Measurements from ENCODE around the gene RANBP3. TPM values are rescaled to one million over a fixed set of nuclear protein-coding genes. Genes with fewer than 3 reads are reported as not detected.
"Not testable (repeated sequence)": the region's sequence is repeated elsewhere in the genome, so short reads cannot be mapped to it uniquely, and the experiment has no call there.

The RANBP3 gene
- total RNA-seq, 1 donor from 2014 or later = 92.1 TPM

GRCh38 chr19:5890099-5890498 is 87.8 kb downstream of the RANBP3 start:
- H3K9me3 Mint-ChIP-seq (ENCODE audit: unreplicated experiment) = peaks cover 3% of the 10 kb centered on the region
- H3K4me3 Mint-ChIP-seq (ENCODE audit: unreplicated experiment) = no peak overlapping the region
- H3K27ac Mint-ChIP-seq (ENCODE audit: unreplicated experiment) = no peak overlapping the region
- H3K36me3 Mint-ChIP-seq (ENCODE audit: unreplicated experiment) = no peaks in the 10 kb centered on the region
- H3K4me1 Mint-ChIP-seq (ENCODE audit: low read depth, unreplicated experiment) = peaks cover 2% of the 10 kb centered on the region
- H3K27me3 Mint-ChIP-seq (ENCODE audit: unreplicated experiment) = peaks cover 3% of the 10 kb centered on the region
- DNase-seq = no peak
- no peak for TF ChIP-seq CTCF (IDR thresholded peaks at IDR 0.05; ENCODE audit: partially characterized antibody, unreplicated experiment)

DNA sequence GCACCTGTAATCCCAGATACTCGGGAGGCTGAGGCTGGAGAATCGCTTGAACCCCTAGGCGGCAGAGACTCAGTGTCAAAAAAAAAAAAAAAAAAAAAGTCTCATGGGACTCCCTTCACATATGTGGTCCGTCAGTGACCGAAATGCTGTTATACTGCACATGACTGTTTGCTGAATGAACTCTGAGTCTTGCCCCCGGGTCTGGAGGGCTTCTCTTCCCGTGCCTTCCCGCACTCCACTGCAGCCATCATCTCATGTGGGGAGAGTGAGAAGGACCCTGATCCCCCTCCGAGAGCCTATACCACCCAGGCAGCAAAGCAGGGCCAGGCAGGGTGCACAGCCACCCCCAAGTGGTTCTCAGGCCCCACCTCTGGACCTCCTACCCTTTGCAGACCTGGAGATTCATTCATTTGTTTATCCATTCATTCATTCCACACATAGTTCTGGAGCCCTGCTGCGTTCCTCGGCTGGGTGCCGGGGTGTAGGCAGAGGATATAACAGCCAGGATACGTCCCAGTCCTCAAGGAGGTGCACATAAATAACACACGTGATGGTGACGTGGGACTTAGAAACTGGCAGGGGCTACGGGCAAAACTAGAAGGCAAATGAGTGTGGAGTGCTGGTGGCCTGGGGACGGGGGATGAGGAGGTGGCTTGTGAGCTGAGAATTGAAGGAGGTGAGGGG is 88.5 kb downstream of the RANBP3 start:
- Mint-ChIP-seq H3K9me3 (ENCODE audit: unreplicated experiment) (peaks cover 3% of the 10 kb centered on the region), H3K4me3 (ENCODE audit: unreplicated experiment) (no peak overlapping the region), H3K27me3 (ENCODE audit: unreplicated experiment) (peaks cover 3% of the 10 kb centered on the region), H3K36me3 (ENCODE audit: unreplicated experiment) (no peaks in the 10 kb centered on the region), H3K27ac (ENCODE audit: unreplicated experiment) (no peak overlapping the region), H3K4me1 (ENCODE audit: low read depth, unreplicated experiment) (peaks cover 2% of the 10 kb centered on the region)
- no peak for TF ChIP-seq CTCF (IDR thresholded peaks at IDR 0.05; ENCODE audit: partially characterized antibody, unreplicated experiment)
- no peak for DNase-seq

- H3K36me3 Mint-ChIP-seq (ENCODE audit: unreplicated experiment); H3K27ac Mint-ChIP-seq (ENCODE audit: unreplicated experiment); H3K27me3 Mint-ChIP-seq (ENCODE audit: unreplicated experiment); DNase-seq; H3K4me3 Mint-ChIP-seq (ENCODE audit: unreplicated experiment); H3K4me1 Mint-ChIP-seq (ENCODE audit: low read depth, unreplicated experiment); H3K9me3 Mint-ChIP-seq (ENCODE audit: unreplicated experiment): not testable (repeated sequence)
Observed at GRCh38 chr19:5884065-5884811, 93.7 kb downstream of the RANBP3 start.

GRCh38 chr19:5883157-5883873 is 94.6 kb downstream of the RANBP3 start:
- H3K27ac Mint-ChIP-seq (ENCODE audit: unreplicated experiment); H3K36me3 Mint-ChIP-seq (ENCODE audit: unreplicated experiment); H3K9me3 Mint-ChIP-seq (ENCODE audit: unreplicated experiment); DNase-seq; H3K4me3 Mint-ChIP-seq (ENCODE audit: unreplicated experiment); H3K4me1 Mint-ChIP-seq (ENCODE audit: low read depth, unreplicated experiment); H3K27me3 Mint-ChIP-seq (ENCODE audit: unreplicated experiment): not testable (repeated sequence)

DNA sequence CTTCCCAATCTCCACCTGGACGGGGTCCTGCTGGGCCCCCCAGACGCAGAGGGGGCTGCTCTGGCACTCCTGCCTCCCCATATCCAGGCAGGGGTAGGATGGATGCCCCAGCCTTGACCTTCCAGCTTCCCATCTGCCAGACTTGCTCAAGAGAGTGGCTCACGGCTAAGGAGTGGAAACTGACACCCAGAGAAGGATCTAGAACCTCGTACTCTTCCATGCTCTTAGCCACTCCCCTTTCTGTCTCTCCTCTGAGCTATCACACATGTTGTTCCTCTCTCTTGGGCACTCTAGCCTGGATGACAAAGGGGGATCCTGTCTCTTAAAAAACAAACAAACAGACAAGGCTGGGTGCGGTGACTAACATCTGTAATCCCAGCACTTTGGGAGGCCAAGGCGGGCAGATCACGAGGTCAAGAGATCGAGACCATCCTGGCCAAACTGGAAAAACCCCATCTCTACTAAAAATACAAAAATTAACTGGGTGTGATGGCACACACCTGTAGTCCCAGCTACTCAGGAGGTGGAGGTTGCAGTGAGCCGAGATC is 95.4 kb downstream of the RANBP3 start:
- Mint-ChIP-seq H3K9me3 (ENCODE audit: unreplicated experiment) (peaks cover 2% of the 10 kb centered on the region), H3K27ac (ENCODE audit: unreplicated experiment) (no peak overlapping the region), H3K4me1 (ENCODE audit: low read depth, unreplicated experiment) (no peaks in the 10 kb centered on the region), H3K27me3 (ENCODE audit: unreplicated experiment) (peaks cover 2% of the 10 kb centered on the region), H3K36me3 (ENCODE audit: unreplicated experiment) (no peaks in the 10 kb centered on the region), H3K4me3 (ENCODE audit: unreplicated experiment) (no peak overlapping the region)
- DNase-seq = no peak
- TF ChIP-seq CTCF (IDR thresholded peaks at IDR 0.05; ENCODE audit: partially characterized antibody, unreplicated experiment) = no peak

Data from glutamatergic neuron (in vitro differentiated cells).